CD4-positive, alpha-beta T cell treated with Interleukin-15 for 4 hours (primary cell): Measurements from ENCODE around the gene GPAT2.
"Not testable (repeated sequence)": the region's sequence is repeated elsewhere in the genome, so short reads cannot be mapped to it uniquely, and the experiment has no call there.

Source experiments
- DNase-seq: peaks from one replicate; pipeline ENCODE4 v3.0.0-alpha.2; 2020; ENCODE audit warnings: low spot score

GPAT2 gene

DNA sequence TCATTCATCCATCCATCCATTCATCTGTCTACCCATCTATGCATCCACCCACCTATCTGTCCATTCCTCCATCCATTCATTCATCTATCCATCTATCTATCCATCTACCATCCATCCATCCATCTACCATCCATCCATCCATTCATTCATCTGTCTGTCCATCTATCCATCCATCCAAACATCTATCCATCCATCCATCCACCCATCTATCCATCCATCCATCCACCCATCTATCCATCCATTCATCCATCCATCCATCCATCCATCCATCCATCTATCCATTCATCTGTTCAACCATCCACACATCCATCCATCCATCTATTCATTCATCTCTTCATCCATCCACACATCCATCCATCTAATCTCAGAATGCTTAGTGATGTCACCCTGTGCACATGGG, 30.0 kb upstream of the GPAT2 start:
- not testable (repeated sequence) for DNase-seq

DNA sequence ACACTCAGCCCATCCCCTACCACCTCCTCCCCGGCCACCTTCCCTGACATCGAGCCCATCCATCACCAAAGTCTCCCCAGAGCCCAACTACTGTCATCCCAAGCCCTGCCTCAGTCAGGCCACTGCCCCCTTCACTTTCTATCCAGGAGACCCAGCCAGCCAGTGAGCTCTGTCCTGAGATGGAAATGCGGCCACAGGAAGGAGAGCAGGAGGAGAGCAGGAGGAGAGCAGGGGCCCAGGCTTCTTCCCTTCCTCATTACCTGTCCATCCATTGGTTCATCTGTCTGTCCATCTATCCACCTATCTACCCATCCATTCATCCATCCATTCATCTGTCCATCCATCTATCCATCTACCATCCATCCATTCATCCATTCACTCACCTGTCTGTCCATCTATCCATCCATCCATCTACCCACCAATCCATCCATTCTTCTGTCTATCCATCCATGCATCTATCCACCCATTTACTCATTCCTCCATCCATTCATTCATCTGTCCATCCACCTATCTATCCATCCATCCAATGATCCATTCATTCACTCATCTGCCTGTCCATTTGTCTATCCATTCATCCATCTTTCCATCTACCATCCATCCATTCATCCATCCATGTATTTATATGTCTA, 29.4 kb upstream of the GPAT2 start:
- not testable (repeated sequence) for DNase-seq

DNA sequence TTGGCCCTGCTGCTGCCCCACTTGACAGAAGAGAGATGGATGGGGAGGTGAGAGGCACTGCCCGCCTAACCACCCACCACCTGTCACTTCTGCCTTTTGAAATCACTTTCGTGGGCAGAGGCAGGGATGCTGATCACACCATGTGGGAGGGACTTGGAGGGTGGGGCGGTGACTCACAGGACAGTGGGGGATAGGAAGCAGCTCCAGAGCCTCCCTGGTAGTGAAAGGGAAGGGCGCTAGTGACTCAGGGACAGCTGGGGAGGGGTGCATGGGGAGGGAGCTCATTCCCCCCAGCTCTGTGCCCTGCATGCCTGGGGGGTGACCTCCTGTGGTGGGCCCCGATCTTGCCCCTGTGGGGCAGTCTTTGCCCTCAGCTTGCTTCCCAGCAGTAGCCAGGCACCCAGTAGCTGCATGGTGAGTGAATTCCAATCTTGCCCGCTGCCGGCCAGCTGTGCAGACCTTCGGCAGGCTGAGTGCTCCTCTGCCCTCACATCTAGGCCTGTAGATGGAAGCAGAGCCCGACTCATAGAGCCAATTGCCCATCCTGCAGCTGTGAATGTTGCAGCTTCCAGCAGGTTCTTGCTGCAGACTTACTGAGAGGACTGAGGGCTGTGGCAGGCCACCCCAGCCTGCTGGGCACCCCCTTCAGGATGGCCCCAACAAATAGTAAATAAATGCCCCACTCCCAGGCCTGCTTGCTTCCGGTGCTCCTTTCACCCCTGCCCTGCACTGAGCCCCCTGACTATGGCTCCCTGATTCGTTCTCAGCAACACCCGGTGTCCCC, 28.6 kb upstream of the GPAT2 start:
- peak; percentile 10 for DNase-seq

DNA sequence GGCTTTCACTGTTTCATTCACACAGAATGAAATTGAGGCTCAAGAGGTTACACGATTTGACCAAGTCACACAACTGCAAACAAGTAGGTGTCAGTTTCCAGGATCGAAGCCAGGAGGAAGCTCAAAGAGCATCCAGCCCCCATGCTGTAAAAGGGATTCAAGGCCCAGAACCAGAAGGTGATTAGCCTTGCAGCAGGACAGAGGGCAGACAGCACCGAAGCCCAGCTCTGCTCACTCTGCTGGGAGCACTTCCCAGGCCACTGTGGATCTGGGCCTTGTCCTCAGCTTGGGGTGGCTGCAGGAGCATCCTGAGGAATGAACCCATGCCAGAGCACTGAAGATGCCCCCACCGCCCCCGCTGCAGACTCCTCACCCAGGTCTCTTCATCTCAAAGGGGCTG, 27.8 kb upstream of the GPAT2 start:
- DNase-seq: not testable (repeated sequence)

DNA sequence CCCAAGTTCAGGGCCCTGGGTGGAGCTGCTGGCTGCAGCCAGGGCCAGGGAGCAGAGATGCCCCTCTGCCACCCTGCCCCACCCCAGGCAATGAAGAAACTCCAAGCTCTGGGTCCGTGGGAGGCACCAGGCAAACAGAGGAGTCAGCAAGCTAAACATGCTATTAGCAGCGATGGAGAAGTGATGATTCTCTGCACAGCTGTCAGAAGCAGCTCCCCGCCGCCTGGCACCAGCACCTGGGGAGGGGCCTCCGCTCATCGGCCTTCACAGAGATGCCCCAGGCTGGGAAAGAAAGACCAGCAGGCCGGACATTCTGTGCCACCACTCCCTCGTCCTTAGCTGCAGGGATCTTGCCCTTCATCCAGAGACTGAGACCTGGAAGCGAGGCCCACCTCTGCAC, 27.2 kb upstream of the GPAT2 start:
- not testable (repeated sequence) for DNase-seq

DNA sequence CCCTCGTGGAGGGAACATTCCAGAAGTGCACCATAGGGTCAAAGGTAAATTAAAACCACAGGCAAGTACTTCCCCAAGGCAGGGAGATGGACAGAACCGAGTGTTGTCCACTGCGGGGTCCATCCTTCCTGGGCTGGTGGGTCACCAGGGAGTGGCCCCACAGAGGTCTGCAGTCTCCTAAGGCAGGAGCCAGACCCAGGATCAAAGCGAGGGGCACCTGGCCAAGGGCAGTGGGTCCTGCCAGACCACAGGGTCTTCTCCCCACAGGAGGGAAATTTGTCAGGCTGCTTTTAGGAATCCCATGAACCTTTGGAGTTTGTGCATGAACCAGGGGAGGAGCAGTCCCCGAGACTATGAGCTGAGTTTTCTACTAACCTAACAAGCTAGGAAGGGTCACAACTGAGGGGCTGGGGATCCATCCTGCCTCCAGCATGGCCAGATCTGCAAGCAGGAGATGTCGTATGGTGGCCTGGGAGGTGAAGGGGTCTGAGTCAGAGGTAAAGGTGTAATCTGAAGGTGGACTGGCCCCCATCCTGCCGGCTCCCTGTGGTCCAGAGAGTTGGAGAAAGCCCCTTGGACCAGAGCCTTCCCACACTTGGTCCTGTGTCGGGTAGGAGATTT, 26.6 kb upstream of the GPAT2 start:
- not testable (repeated sequence) for DNase-seq

DNA sequence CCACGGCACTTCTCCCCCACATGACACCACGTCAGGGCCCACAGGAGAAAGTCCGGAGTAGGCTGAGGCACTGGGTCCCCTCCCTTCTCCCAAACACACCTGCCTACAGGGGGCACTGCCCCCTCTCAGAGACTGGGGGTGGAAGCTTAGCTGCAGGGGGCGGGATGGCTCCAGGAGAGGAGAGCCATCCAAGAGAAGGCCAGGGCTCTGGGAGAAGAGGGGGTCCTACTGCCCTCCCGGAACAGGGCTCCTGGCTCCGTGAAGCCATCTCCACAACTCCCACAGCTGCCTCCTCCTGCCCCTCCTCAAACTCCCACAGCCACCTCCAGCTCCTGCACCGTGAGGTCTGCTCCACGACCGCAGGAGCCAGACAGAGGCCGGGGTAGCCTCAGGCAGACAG, 25.6 kb upstream of the GPAT2 start:
- DNase-seq: not testable (repeated sequence)

DNA sequence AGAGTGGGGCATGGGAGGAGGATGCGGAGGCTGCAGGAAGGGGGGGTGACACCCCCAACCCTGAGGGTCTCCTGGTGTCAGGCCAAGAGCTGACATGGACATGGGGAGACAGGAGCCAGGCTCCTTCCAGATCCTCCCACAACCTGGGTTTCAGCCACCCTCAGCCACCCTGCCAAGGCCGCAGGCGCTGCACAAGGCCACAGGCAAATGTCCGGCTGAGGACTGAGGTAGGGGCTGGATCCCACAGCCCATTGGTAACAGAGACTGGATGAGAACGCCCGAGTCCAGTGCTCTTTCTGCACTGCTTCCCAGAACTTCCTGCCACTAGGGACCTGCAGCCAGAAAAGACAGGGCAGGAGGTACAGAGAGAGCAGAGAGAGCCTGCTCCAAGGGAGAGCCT, 24.7 kb upstream of the GPAT2 start:
- not testable (repeated sequence) for DNase-seq

DNA sequence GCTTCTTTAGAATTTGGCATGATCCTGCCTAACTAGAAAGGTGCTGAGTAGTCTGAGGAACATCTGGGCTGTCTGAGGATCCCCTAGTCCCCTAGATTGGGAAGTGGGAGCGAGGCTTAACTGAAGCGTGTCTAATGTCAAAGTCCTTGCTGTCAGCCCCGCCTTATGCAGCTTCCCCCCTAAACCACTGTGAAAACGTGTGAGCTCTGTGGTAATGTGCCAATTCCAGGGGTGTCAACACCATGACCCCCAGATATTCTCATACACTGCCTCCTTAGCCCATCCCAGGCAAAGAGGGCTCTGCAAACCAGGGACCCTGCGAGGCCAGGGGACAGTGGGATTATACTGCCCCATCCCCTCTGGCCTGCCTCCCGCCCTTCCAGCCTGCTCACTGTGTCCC, 21.1 kb upstream of the GPAT2 start:
- not testable (repeated sequence) for DNase-seq

DNA sequence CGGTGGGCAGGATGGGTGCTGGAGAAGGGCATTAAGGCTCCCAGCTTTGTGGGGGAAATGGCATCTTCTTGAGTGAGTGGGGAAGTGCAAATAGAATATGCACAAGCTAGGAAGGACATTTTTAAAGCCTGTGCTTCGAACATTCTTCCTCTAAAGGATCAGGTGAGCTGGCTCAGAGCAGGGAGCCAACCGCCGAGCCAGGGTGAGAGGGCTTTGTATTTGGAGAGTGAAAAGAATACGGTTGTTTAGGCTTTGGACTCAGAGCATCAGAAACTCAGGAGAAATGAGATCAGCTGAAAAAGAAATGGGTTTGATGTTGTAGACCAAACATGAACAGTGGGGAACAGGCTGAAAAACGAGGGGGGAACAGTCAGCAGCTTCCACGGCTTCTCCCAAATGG, 19.8 kb upstream of the GPAT2 start:
- DNase-seq: not testable (repeated sequence)

DNA sequence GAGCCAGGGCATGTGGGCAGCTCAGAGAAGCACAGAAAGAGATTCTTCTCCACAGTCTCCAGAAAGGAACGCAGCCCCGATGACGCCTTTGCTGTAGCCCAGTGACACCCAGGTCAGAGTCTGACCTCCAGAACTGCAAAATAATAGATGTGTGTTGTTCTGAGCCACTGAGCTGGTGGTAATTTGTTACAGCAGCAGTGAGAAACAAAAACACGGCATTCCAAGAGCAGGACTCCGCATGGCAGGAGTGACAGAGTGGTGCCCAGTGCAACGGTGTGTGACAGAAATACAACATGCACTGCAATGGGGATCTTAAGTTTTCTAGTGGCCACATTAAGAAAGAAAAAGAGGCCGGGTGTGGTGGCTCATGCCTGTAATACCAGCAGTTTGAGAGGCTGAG, 18.7 kb upstream of the GPAT2 start:
- not testable (repeated sequence) for DNase-seq

DNA sequence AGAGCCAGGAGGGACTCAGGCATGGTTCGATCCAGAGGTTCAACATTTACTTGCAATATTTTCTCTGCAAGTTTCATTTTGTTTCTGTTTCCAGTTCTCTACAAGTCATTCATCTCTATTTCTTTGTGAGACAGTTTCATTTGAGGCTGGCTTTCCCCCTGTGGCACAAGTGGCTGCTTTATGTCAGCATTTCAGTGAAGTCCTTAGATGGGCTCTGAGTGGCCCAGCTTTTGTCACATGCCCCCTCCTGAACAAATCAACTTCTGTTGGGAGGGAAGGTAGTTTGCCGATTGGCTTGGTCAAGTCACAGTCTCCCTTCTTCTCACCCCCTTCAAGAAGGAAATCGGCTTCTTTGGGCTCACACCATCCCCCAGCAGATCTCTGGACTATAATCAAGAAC, 17.9 kb upstream of the GPAT2 start:
- not testable (repeated sequence) for DNase-seq

DNA sequence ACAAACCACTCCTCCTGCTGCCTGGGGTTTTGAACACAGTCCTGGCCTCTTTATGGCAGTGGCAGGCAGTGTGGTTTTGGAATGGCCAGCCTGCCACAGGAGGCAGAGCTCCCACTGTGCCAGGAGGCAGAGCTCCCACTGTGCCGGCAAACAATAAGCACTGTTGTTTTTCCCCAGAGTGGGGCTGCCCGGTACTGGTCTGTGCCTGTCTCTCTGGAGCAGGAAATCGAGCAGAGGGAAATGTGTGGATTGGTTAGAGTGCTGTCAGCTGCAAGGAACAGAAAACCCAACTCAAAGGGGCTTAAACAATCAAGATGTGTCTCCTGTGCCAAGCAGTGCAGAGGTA, 15.2 kb upstream of the GPAT2 start:
- not testable (repeated sequence) for DNase-seq

DNA sequence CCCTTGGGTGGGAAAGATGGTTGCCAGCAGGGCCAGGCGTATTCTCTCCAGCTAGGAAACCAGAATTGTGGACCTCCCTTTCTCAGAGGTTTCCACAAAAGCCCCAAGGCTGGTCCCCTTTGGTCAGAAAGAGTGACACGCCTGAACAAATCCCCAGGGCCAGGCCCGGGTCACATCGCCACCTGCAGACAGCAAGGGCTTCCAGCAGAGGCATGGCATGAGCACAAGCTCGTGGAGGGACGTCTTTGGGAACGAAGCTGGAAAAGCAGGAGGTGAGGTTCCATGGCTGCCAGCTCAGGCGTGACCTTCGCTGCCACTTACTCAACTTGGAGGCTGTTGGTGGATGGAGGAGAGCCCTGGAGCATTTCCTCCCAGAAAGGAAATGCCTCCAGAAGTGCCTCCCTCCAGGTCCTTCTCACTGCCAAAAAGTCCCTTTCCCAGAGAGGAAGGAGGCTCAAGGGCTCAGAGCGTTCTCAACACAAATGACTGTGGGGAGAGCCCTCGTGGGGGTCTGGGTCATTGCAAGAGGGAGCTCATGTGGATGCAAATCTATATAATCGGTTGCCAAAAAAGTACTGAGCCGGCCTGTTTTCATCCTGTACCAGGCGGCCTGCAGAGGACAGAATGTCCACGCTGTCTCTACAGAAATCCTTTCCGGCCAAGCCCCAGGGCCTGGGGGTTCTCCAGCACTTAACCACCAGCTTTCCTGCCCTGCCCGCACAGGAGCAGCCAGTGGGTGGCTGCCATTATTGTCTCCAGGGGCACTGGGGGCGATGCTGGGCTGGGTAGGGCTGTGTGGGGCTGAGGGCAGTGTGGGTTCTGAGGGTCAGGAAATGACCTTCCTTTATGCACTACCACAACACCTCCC, 14.6 kb upstream of the GPAT2 start:
- DNase-seq: not testable (repeated sequence)

DNA sequence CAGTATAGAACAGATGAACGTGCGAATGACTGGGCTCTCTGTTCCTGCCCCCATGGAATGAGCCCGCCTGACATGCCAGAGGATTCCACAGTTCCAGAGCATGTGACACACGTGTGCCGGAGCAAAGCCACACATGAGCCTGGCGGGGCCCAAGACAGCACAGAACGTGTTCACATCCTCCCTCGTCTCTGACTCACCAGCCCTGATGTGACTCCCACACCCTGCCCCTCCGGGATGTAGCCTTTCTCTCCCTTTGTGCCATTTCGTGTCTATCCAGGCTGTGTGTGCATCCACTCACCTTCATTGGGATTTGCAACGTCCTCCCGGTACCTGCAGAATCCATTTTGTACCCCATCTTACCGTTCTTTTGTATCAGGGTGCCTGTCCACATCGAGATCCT, 838 bp upstream of the GPAT2 start:
- DNase-seq: not testable (repeated sequence)

DNA sequence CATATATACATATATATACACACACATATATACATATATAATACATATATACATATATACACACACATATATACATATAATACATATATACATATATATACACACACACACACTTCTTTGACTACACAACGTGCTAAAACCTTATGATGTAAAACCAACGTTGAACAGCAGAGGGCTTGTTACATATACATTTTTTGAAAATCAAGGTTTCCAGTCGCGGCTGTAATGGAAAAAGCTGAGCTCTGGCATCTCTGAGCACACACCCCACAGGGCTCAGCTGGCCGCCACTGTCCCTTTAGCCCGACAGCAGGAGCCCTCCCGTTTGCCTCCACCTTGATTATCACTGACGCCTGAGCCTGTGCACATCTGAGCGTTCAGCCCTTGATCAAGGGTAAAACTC, 719 bp downstream of the GPAT2 start:
- DNase-seq: not testable (repeated sequence)

DNA sequence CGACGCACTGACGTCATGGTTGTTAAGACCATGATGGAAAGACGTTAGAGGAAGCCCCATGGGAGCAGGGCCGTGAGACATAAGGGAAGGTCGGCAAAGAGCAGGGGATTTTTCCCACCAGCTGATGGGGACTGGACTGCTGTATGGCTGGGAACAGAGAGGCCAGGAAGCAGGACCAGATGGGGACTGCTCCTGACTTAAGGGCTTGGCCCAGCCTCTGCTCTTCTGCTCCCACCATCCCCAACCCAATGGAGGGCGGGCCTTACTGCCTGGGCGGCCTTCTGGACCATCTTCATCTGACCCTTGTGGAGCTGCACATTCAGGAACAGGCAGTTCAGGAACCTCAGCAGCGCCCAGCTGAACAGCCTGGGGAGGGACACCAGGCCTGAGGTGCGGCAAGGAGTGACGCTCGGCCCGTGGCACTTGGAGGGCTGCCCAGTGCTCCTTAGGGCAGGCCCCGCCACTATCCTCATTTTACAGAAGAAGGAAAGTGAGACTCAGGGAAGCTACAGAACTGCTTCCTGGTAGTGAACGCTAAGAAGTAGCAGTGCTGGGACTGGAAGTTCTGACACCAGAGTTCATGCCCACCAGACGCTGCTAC, 6.9 kb downstream of the GPAT2 start:
- not testable (repeated sequence) for DNase-seq

DNA sequence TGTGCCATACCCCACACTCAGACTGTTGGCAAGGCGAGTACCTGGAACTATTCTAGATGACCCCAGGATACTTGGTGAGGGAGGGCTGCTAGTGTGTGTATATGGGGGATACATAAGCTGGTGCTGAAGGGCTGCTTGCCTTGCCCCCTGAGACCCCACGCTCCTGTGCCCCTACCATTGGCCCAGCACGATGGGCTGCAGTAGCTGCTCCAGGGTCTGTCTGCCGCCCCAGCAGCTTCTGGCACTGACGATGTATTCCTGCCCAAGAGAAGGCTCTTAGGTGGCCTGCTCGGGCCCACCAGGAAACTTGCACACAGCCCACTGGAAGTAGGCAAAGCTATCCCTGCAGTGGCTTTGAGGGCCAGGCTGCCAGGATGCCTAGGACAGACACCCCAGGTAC, 9.0 kb downstream of the GPAT2 start:
- not testable (repeated sequence) for DNase-seq

DNA sequence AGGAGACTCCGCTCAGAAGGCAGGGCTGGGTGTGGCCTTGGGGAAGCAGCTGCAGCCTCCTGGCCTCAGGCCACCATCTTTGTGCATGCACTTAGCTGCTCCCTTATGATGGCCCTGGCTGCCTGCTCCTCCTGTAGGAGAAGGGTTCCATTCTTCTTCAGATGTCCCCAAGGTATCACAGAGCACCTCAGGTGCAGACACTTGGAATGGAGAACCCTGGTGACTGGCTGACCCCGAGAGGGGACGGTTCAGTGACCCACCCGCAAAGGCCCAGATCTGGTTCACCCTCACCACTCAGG, 9.6 kb downstream of the GPAT2 start:
- no peak for DNase-seq

DNA sequence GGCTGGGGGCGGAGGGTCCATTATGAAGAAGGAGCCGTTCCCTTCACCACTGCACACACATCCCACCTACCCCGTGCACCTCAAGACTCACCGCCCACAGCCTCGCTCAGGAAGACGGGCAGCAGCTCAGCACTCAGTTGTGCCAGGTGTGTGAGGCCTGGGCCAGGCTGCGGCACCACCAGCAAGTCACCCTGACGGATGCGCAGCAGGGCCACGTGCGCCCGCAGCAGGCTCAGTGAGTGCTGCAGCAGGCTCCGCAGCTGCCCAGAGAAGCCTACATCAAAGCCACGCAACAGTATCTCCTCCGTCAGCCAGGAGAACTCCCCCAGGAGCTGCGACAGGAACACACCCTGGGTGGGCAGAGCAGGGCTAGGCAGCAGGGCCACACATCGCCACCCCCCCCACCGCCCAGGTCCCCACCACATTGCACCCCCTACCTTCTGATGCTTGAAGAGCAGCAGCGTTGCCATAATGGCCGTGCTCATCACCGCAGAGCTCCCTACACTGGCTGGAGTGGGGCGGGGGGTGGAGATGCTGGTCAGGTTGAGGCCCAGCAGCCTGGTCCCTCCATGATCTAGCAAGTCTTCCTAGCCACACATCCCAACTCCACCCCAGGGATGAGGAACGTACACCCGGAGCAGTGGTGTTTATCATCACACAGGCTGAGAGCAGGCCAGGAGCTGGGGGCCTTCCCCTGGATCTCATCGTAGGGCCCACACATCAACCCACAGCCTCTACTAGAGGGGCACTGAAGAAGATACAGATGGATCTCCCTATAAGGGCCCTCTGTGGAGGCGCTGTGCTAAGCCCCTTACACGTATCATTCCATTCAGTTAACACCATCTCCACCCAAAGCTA, 10.2 kb downstream of the GPAT2 start:
- no peak for DNase-seq

DNA sequence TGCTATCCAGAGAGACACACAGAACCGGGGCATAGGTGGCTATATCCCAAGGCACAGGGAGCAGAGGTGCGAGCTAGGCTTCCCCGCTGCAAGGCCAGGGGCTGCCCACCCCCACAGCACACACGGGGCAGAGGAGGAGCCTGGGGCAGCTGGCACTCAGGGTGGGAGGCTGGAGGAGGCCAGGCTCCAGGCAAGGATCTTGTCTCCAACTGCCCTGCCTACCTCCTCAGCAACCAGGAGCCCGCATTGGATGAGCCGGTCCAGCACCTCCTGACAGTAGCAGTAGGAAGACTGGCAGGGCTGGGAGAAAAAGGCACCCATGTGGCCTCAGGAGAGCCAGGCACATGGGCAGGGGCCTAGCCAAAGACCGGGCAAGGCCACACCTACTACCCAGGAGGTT, 11.0 kb downstream of the GPAT2 start:
- not testable (repeated sequence) for DNase-seq
